Right atrium auricular region (tissue), 2 donors: ENCODE measurements around the gene RHBDL3. TPM values are rescaled to one million over a fixed set of nuclear protein-coding genes. Genes with fewer than 3 reads are reported as not detected.

ENCODE experiments used
- DNase-seq: peaks from one replicate; pipeline ENCODE4 v3.0.0-alpha.2; 2019; ENCODE audit warnings: low spot score
- H3K27ac ChIP-seq, 2 donors: fragments of 200-600 bp; sonication (generic); 1 replicate in 1 of 2; 2 replicates in 1 of 2; pipeline ENCODE4 v1.5.1; 2016 to 2019
- H3K27me3 ChIP-seq, 2 donors: fragments of 200-600 bp; sonication (generic); one replicate each; pipeline versions ENCODE4 v1.5.1 to v1.6.0; 2017 to 2019
- H3K36me3 ChIP-seq: fragments of 200-600 bp; sonication (generic); one replicate; pipeline ENCODE4 v1.5.1; 2016
- H3K4me1 ChIP-seq, 2 donors: fragments of 200-600 bp; sonication (generic); one replicate each; pipeline versions ENCODE4 v1.5.1 to v1.6.0; 2017 to 2019
- H3K4me3 ChIP-seq, 2 donors: fragments of 200-600 bp; sonication (generic); 1 replicate in 1 of 2; 2 replicates in 1 of 2; pipeline ENCODE4 v1.5.1; 2017 to 2019; ENCODE audit warnings: mild to moderate bottlenecking in 1 of 2, moderate library complexity in 1 of 2
- H3K9me3 ChIP-seq, 2 donors: fragments of 200-600 bp; sonication (generic); one replicate each; pipeline ENCODE4 v1.5.1; 2019
- CTCF ChIP-seq, 2 donors: fragments of 200-600 bp; sonication (generic); IDR thresholded peaks; one replicate each; pipeline ENCODE4 v1.5.1; 2019; ENCODE audit warnings: antibody characterized with exemption in 2 of 2
- total RNA-seq, 2 donors: library from RNA; depleted of rRNA; stranded (reverse); fragments of >200 nt; gene quantifications; one replicate each; pipeline ENCODE4 v1.1.0, GENCODE V29; 2016

RHBDL3 gene
- 10 to 100 TPM; 18.0 to 19.2 TPM for total RNA-seq

GRCh38 chr17:32265192-32265923 lies at the start of gene RHBDL3:
TSS of gene RHBDL3 (plus strand) at chr17:32265832. CDS start at chr17:32266190, 358 bp downstream.
- H3K27ac ChIP-seq = peak within 1 kb of the TSS; percentile 57 to 63

GRCh38 chr17:32222621-32223020 lies 43.0 kb upstream of the RHBDL3 start:
- Histone ChIP-seq H3K4me1 (no peaks in the 10 kb centered on the region), H3K4me3 (no peak overlapping the region), H3K9me3 (no peaks in the 10 kb centered on the region), H3K36me3 (peaks cover 8% of the 10 kb centered on the region), H3K27me3 (no peaks in the 10 kb centered on the region), H3K27ac (no peak overlapping the region)
- no peak for DNase-seq
- TF ChIP-seq CTCF (IDR thresholded peaks at IDR 0.05) = no peak

More at GRCh38 chr17:32265192-32265923, at the start of gene RHBDL3:
- peaks cover 0 to 57% of the 10 kb centered on the region in 2 donors for H3K4me1 ChIP-seq
- DNase-seq = no peak
- no peaks in the 10 kb centered on the region for H3K27me3 ChIP-seq
- H3K9me3 ChIP-seq = no peaks in the 10 kb centered on the region
- TF ChIP-seq CTCF (IDR thresholded peaks at IDR 0.05) = no peak
- H3K36me3 ChIP-seq = no peaks in the 10 kb centered on the region
- peak within 1 kb of the TSS; percentile 67 to 78 for H3K4me3 ChIP-seq

GRCh38 chr17:32223703-32224102 lies 41.9 kb upstream of the RHBDL3 start:
- Histone ChIP-seq H3K4me3 (no peak overlapping the region), H3K27me3 (no peaks in the 10 kb centered on the region), H3K36me3 (peaks cover 8% of the 10 kb centered on the region), H3K9me3 (no peaks in the 10 kb centered on the region), H3K4me1 (no peaks in the 10 kb centered on the region), H3K27ac (no peak overlapping the region)
- DNase-seq = no peak
- TF ChIP-seq CTCF (IDR thresholded peaks at IDR 0.05) = no peak

GRCh38 chr17:32226886-32227285 lies 38.7 kb upstream of the RHBDL3 start:
- H3K27me3 ChIP-seq = no peaks in the 10 kb centered on the region
- H3K4me3 ChIP-seq = no peak overlapping the region
- H3K9me3 ChIP-seq = no peaks in the 10 kb centered on the region
- DNase-seq = no peak
- peaks cover 8% of the 10 kb centered on the region for H3K36me3 ChIP-seq
- no peak for TF ChIP-seq CTCF (IDR thresholded peaks at IDR 0.05)
- no peak overlapping the region for H3K27ac ChIP-seq
- no peaks in the 10 kb centered on the region for H3K4me1 ChIP-seq

GRCh38 chr17:32227910-32228309 lies 37.7 kb upstream of the RHBDL3 start:
- TF ChIP-seq CTCF (IDR thresholded peaks at IDR 0.05) = no peak
- no peak for DNase-seq
- H3K4me1 ChIP-seq = no peaks in the 10 kb centered on the region
- no peak overlapping the region for H3K4me3 ChIP-seq
- H3K36me3 ChIP-seq = peaks cover 8% of the 10 kb centered on the region
- no peaks in the 10 kb centered on the region for H3K9me3 ChIP-seq
- H3K27ac ChIP-seq = no peak overlapping the region
- no peaks in the 10 kb centered on the region for H3K27me3 ChIP-seq

- Histone ChIP-seq H3K4me3 (no peak overlapping the region), H3K27ac (no peak overlapping the region), H3K9me3 (no peaks in the 10 kb centered on the region), H3K4me1 (peaks cover 0 to 2% of the 10 kb centered on the region in 2 donors), H3K27me3 (no peaks in the 10 kb centered on the region), H3K36me3 (no peaks in the 10 kb centered on the region)
- no peak for TF ChIP-seq CTCF (IDR thresholded peaks at IDR 0.05)
- no peak for DNase-seq
These were observed 30.0 kb upstream of the RHBDL3 start for GRCh38 chr17:32235588-32235987.
